SJSA1 (cell line): ENCODE results near the gene PIP4K2B. TPM values are rescaled to one million over a fixed set of nuclear protein-coding genes. Genes with fewer than 3 reads are reported as not detected.
"Not testable (repeated sequence)": the region's sequence is repeated elsewhere in the genome, so short reads cannot be mapped to it uniquely, and the experiment has no call there.

Source experiments
- DNase-seq, 2 experiments: peaks; one replicate each; pipeline ENCODE4 v3.0.0-alpha.2; 2015 to 2020; ENCODE audit warnings: low spot score in 2 of 2, low read depth in 1 of 2
- H3K27ac ChIP-seq: fragments of 250-450 bp; sonication (Bioruptor Pico); 2 replicates; pipeline ENCODE4 v1.5.1; 2020; ENCODE audit warnings: mild to moderate bottlenecking, moderate library complexity
- H3K27me3 ChIP-seq: fragments of 250-450 bp; sonication (Bioruptor Pico); replicated peaks from 2 replicates; pipeline ENCODE4 v1.5.1; 2020; ENCODE audit warnings: mild to moderate bottlenecking, moderate library complexity
- H3K36me3 ChIP-seq: fragments of 250-450 bp; sonication (Bioruptor Pico); 2 replicates; pipeline ENCODE4 v1.5.1; 2020; ENCODE audit warnings: mild to moderate bottlenecking
- H3K4me1 ChIP-seq: fragments of 250-450 bp; sonication (Bioruptor Pico); replicated peaks from 2 replicates; pipeline ENCODE4 v1.6.1; 2021; ENCODE audit warnings: mild to moderate bottlenecking
- H3K4me3 ChIP-seq: fragments of 250-450 bp; sonication (Bioruptor Pico); 2 replicates; pipeline ENCODE4 v1.5.1; 2020; ENCODE audit warnings: mild to moderate bottlenecking
- H3K9me3 ChIP-seq: fragments of 250-450 bp; sonication (Bioruptor Pico); replicated peaks from 2 replicates; pipeline ENCODE4 v1.5.1; 2020; ENCODE audit warnings: mild to moderate bottlenecking
- total RNA-seq: library from RNA; depleted of rRNA; stranded (reverse); fragments of >200 nt; shearing (Covaris generic); gene quantifications from 2 replicates; pipeline ENCODE4 v1.2.3, GENCODE V29; 2014

The PIP4K2B gene
- total RNA-seq, 1 experiment from 2014 or later: 47.9 TPM

DNA sequence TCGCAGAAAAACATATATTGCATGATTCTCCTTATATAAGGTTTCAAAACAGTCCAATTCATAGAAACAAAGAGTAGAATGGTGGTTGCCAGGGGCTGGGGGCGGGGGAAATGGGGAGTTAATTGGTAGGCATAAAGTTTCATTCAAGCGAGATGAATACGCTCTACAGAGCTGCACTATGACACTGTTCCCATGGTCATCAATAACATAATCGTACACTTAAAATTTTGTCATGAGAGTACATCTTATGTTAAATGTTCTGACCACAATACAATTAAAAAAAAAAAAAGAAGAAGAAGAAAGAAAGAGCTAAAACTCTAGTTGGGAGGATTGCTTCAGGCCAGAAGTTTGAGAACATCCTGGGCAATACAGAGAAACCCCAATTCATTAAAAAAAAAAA, 5.1 kb downstream of the PIP4K2B start:
- H3K4me3 ChIP-seq: no peak overlapping the region
- peaks cover 16% of the 10 kb centered on the region for H3K4me1 ChIP-seq
- peaks cover 47% of the 10 kb centered on the region for H3K36me3 ChIP-seq
- DNase-seq: no peak
- H3K27me3 ChIP-seq: no peaks in the 10 kb centered on the region
- H3K9me3 ChIP-seq: no peaks in the 10 kb centered on the region
- no peak overlapping the region for H3K27ac ChIP-seq

- no peak for DNase-seq
Observed at GRCh38 chr17:38791162-38791561, 8.2 kb downstream of the PIP4K2B start.

DNA sequence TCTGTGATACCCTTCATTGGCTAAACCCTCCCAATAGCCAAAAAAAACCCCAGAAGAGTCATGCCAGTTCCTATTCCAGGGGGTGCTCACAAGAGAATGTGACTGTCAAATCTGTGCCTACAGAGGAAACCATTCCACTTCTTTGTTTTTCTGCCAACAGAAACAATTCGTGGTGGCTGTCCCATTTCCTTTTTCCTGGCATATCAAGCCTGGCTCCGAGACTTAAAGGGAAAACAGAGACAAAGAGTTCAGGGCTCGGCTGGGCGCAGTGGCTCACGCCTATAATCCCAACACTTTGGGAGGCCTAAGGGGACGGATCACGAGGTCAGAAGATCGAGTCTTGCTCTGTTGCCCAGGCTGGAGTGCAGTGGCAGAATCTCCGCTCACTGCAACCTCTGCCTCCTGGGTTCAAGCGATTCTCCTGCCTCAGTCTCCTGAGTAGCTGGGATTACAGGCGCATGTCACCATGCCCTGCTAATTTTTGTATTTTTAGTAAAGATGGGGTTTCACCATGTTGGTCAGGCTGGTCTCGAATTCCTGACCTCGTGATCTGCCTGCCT, 9.1 kb downstream of the PIP4K2B start:
- H3K27me3 ChIP-seq, H3K4me3 ChIP-seq, H3K27ac ChIP-seq, H3K4me1 ChIP-seq, H3K9me3 ChIP-seq, DNase-seq: not testable (repeated sequence)
- H3K36me3 ChIP-seq: peaks cover 29% of the 10 kb centered on the region

More at GRCh38 chr17:38791162-38791561, 8.2 kb downstream of the PIP4K2B start:
- Histone ChIP-seq H3K4me1 (no peaks in the 10 kb centered on the region), H3K27ac (no peak overlapping the region), H3K4me3 (no peak overlapping the region), H3K36me3 (peaks cover 28% of the 10 kb centered on the region), H3K27me3 (no peaks in the 10 kb centered on the region), H3K9me3 (no peaks in the 10 kb centered on the region)

DNA sequence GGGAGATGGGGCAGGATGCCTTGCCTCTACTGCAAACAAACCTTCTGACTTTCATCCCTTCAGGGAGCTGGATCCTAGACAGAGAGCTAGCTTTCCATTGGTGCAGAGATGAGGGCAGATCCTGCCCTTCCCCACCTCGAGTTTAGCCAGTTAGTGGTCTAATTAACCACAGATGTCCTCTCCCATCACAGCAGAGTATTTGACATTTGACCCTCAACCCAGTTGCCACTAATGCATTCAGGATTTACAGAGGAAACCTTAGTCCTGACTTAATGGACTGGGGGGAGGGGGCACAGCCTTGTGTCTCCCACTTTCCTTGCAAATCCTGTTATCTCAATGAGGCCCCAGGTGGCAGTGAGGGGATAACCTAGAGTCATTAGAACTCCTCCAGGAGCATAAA, 10.2 kb downstream of the PIP4K2B start:
- no peaks in the 10 kb centered on the region for H3K9me3 ChIP-seq
- no peak overlapping the region for H3K27ac ChIP-seq

DNA sequence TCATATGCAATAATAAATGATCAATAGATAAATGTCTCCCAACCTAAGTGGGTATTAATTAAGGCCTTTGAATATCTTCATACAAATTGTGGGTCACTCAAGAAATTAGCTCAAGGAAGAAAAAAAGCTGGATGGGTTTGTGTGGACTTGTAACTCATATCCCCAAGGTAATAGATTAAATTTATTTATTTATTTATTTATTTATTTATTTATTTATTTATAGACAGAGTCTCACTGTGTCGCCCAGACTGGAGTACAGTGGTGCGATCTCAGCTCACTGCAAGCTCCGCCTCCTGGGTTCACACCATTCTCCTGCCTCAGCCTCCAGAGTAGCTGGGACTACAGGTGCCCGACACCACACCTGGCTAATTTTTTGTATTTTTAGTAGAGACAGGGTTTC, 11.4 kb downstream of the PIP4K2B start:
- not testable (repeated sequence) for H3K4me3 ChIP-seq, DNase-seq, H3K9me3 ChIP-seq, H3K27me3 ChIP-seq, H3K4me1 ChIP-seq, H3K27ac ChIP-seq
- peaks cover 47% of the 10 kb centered on the region for H3K36me3 ChIP-seq

More for the DNA sequence above, 10.2 kb downstream of the PIP4K2B start:
- Histone ChIP-seq H3K4me1 (no peaks in the 10 kb centered on the region), H3K4me3 (no peak overlapping the region), H3K36me3 (peaks cover 39% of the 10 kb centered on the region), H3K27me3 (no peaks in the 10 kb centered on the region)
- DNase-seq: no peak

DNA sequence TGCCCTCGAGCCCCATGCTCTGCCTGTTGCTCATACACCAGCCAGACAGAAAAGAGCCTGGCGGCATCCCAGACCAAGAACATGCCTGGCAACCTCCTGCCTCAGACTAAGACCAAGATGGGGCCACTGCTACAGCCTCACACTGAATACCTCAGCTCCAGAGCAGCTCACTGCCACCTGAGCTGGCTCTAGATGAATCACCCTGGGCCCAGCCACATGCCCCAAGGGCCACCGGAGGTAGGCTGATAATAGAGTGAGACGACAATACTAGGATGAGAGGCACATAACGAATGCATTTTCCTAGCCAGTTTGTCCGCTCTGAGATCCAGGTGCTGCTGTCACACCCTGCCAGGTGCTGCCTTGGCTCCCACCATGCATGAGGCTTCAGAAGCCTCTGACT, 13.0 kb downstream of the PIP4K2B start:
- Histone ChIP-seq H3K9me3 (no peaks in the 10 kb centered on the region), H3K27ac (no peak overlapping the region), H3K4me3 (no peak overlapping the region), H3K27me3 (no peaks in the 10 kb centered on the region), H3K36me3 (peaks cover 53% of the 10 kb centered on the region), H3K4me1 (no peaks in the 10 kb centered on the region)
- no peak for DNase-seq

GRCh38 chr17:38783227-38783626, 16.1 kb downstream of the PIP4K2B start:
- Histone ChIP-seq H3K27me3 (no peaks in the 10 kb centered on the region), H3K27ac (no peak overlapping the region), H3K9me3 (no peaks in the 10 kb centered on the region), H3K4me1 (no peaks in the 10 kb centered on the region), H3K4me3 (no peak overlapping the region), H3K36me3 (peaks cover 84% of the 10 kb centered on the region)
- no peak for DNase-seq

DNA sequence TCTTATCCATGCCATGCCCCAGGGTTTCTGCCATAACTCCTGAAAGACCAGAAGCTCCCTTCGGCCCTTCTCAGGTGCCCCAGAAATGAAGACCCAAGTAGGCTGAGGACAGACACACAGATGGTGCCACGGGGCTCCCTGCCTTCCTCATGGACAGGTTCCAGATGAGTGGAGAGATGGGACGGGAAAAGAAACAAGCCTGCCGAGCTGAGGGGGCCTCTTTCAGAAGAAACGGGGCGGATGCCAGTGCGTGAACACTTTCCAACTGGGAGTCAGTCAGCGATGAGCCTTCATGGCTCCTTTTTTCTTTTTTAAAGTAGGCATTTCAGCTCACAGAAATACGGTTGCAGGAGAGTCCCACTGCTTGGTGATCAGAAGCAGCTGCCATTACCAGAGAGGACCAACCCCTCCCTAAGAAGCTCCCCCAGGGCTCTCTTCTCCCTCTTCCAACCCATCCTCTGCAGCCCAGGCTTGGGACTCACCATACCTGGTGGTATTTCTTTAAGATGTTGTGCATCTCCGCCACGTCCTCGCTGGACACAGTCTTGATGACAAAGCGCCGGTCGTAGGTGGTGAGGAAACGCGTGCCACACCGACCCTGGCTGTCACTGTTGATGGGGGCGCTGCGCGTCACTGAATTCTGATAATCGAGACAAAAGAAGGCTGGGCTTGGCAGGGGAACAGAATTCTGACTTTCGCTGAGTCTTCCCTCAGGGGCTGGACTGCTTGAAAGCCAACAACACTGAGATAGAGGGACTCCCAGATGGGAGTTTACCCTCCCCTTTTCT, 19.2 kb downstream of the PIP4K2B start:
- Histone ChIP-seq H3K27ac (no peak overlapping the region), H3K9me3 (no peaks in the 10 kb centered on the region), H3K4me1 (no peaks in the 10 kb centered on the region), H3K4me3 (no peak overlapping the region), H3K27me3 (no peaks in the 10 kb centered on the region), H3K36me3 (peaks cover 92% of the 10 kb centered on the region)
- DNase-seq: no peak

DNA sequence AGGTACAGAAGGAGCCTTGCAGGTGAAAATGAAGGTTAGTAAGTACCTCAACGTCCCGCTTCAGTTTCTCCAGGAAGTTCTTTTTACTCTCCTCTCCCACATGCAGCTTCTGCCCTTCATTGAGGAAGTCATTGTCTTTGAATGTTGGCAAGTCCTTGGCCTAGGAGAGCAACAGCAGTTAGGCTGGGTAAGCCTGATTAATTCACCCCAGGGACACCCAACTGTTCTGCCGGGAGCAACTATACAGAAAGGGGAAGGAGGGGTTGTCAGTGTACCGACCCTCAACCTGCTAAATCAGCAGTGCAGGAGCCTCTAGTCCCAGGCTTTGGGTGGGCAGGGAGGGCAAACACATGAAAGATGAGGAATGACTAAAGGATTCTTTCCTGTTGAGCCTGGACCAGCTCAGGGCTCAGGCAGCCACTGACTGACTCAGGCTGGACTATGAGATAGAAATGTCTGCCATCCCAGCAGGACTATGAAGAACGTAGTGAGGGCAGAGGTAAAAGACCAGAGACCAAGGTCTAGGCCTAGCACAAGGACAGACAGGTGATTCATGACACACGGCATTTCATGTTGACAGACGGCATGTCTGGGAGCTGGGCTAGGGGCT, 21.6 kb downstream of the PIP4K2B start:
- Histone ChIP-seq H3K4me3 (no peak overlapping the region), H3K27ac (no peak overlapping the region), H3K27me3 (no peaks in the 10 kb centered on the region), H3K36me3 (peaks cover 94% of the 10 kb centered on the region), H3K9me3 (no peaks in the 10 kb centered on the region), H3K4me1 (no peaks in the 10 kb centered on the region)
- no peak for DNase-seq

DNA sequence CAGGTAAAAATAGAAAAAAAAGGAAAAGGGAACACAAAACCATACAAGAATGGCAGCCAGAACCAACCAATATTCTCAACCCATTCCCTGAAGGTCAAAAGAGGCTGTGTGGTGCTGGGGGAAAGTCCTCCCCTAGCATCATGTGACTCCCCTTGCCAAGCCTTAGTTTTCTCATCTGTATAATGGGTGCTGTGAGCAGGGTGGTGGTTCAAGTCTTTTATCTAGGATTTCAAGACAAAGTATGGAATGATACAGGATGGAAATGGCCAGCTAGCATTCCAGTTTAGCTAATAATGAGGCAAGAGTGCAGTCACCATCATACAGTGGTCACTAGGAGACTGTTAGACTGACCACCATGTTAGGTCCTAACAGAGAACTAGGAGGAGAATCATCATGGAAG, 26.1 kb downstream of the PIP4K2B start:
- peaks cover 90% of the 10 kb centered on the region for H3K36me3 ChIP-seq
- no peak overlapping the region for H3K4me3 ChIP-seq
- H3K4me1 ChIP-seq: no peaks in the 10 kb centered on the region

GRCh38 chr17:38768417-38768816, 30.9 kb downstream of the PIP4K2B start:
- no peaks in the 10 kb centered on the region for H3K27me3 ChIP-seq

More for the DNA sequence above, 26.1 kb downstream of the PIP4K2B start:
- no peak for DNase-seq
- Histone ChIP-seq H3K27ac (no peak overlapping the region), H3K27me3 (no peaks in the 10 kb centered on the region), H3K9me3 (no peaks in the 10 kb centered on the region)

DNA sequence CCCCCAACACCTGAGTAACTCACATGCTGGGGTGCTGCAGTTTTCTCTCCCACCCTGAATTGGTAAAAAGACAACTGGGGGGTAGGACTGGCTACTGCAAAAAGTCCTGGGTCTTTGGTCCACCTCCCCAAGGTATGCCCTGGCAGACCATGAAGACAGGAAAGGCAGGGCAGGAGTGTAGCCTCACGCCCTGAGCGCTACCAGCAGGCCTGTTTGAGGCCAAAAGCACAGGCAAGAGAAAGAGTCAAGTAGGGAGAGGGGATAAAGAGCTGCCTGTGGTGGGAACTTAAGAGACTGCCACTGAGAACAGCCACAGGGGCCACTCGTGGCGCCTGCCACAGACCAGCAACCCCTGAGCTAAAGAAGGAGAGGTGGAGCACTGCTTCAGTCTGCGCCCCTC, 33.0 kb downstream of the PIP4K2B start:
- H3K36me3 ChIP-seq: peaks cover 93% of the 10 kb centered on the region

More at GRCh38 chr17:38768417-38768816, 30.9 kb downstream of the PIP4K2B start:
- no peak overlapping the region for H3K27ac ChIP-seq
- DNase-seq: no peak
- peaks cover 94% of the 10 kb centered on the region for H3K36me3 ChIP-seq
- no peaks in the 10 kb centered on the region for H3K9me3 ChIP-seq
- no peaks in the 10 kb centered on the region for H3K4me1 ChIP-seq
- H3K4me3 ChIP-seq: no peak overlapping the region

DNA sequence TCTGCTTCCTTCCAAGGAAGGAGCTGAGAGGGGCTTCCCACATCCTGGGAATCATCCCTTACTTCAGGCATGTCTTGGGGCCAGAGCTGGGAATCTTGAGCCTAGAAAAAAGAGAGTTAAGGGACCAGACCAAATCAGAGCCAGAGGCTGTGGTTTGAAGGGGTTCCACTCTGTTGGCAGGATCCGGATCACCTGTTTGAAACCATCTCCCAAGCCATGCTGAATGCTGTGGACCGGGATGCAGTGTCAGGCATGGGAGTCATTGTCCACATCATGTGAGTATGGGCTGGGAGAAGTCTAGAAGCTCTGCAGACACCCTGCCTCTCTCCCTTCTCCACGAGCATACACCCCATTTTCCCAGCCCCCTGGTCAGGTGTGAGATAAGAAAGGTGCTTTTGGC, 37.1 kb downstream of the PIP4K2B start:
- no peak for DNase-seq
- Histone ChIP-seq H3K27me3 (no peaks in the 10 kb centered on the region), H3K4me1 (no peaks in the 10 kb centered on the region), H3K9me3 (no peaks in the 10 kb centered on the region), H3K4me3 (no peak overlapping the region), H3K36me3 (peaks cover 91% of the 10 kb centered on the region), H3K27ac (no peak overlapping the region)

More for the DNA sequence above, 33.0 kb downstream of the PIP4K2B start:
- Histone ChIP-seq H3K27me3 (no peaks in the 10 kb centered on the region), H3K4me1 (no peaks in the 10 kb centered on the region), H3K27ac (no peak overlapping the region), H3K4me3 (no peak overlapping the region), H3K9me3 (no peaks in the 10 kb centered on the region)
- DNase-seq: no peak

- Histone ChIP-seq H3K36me3 (peaks cover 89% of the 10 kb centered on the region), H3K4me3 (no peak overlapping the region), H3K4me1 (no peaks in the 10 kb centered on the region), H3K27me3 (no peaks in the 10 kb centered on the region), H3K9me3 (no peaks in the 10 kb centered on the region), H3K27ac (no peak overlapping the region)
- DNase-seq: no peak
Observed at GRCh38 chr17:38761612-38762011, 37.7 kb downstream of the PIP4K2B start.
